Activated T-helper 2 cell treated with anti-CD3 and anti-CD28 coated beads, Interferon-gamma antibody, Interleukin-2, Interleukin-4, amounts not matched to agents 10 μg/mL and 5 μg/mL and 100 μg/mL, durations not matched to agents 14 hours and 24 hours and 36 hours (primary cell): ENCODE measurements around the gene MAGED2. TPM values are rescaled to one million over a fixed set of nuclear protein-coding genes. Genes with fewer than 3 reads are reported as not detected.
"Not testable (repeated sequence)": the region's sequence is repeated elsewhere in the genome, so short reads cannot be mapped to it uniquely, and the experiment has no call there.

Source experiments
- DNase-seq: peaks from one replicate; pipeline ENCODE4 v3.0.0; 2021; ENCODE audit warnings: low spot score
- H3K27ac Mint-ChIP-seq: one replicate; pipeline ENCODE4 v1.8.0; 2021; ENCODE audit warnings: mixed read lengths
- H3K27me3 Mint-ChIP-seq: one replicate; pipeline ENCODE4 v1.8.0; 2021; ENCODE audit warnings: low read depth, mixed read lengths
- H3K36me3 Mint-ChIP-seq: one replicate; pipeline ENCODE4 v1.8.0; 2021; ENCODE audit warnings: low read depth, mixed read lengths
- H3K4me1 Mint-ChIP-seq: one replicate; pipeline ENCODE4 v1.8.0; 2021; ENCODE audit warnings: low read depth, mixed read lengths
- H3K4me3 Mint-ChIP-seq: one replicate; pipeline ENCODE4 v1.8.0; 2021; ENCODE audit warnings: low read depth, mild to moderate bottlenecking, moderate library complexity, mixed read lengths
- H3K9me3 Mint-ChIP-seq: one replicate; pipeline ENCODE4 v1.8.0; 2021; ENCODE audit warnings: mixed read lengths
- intact Hi-C: fragments of 100-400 bp; cut with micrococcal nuclease; formaldehyde crosslinking; loops from one replicate; pipeline ENCODE4 v1.15.1; 2023
- total RNA-seq: library from RNA; stranded (reverse); gene quantifications from 2 replicates; pipeline ENCODE4 v1.2.3, GENCODE V29; 2022

Gene MAGED2
- 35.5 and 36.3 TPM in 2 replicates for total RNA-seq

- Mint-ChIP-seq H3K27me3 (peaks cover 17% of the 10 kb centered on the region), H3K36me3 (peaks cover 4% of the 10 kb centered on the region), H3K4me1 (peaks cover 8% of the 10 kb centered on the region), H3K4me3 (peak within 1 kb of the TSS; percentile 89), H3K9me3 (no peaks in the 10 kb centered on the region), H3K27ac (peak within 1 kb of the TSS; percentile 84)
- intact Hi-C loops, result loop anchor here (1.0 to 10.0 kb wide), 6 partner anchors 168 to 1383 kb away; partner anchors contain the start of genes FAM120C, PHF8, RIBC1 and SMC1A
- no peak for DNase-seq
Measured at GRCh38 chrX:54807524-54808108, at the start of gene MAGED2. Gene MAGED2, plus strand, starts transcription at chrX:54807745. Its CDS starts 1,587 bp downstream, at chrX:54809332.

GRCh38 chrX:54758114-54759055 is 49.2 kb upstream of the MAGED2 start:
- Mint-ChIP-seq H3K4me1 (no peaks in the 10 kb centered on the region), H3K4me3 (no peak overlapping the region)
- intact Hi-C loops, result no loop called here

GRCh38 chrX:54774391-54775094 is 33.0 kb upstream of the MAGED2 start:
- H3K27me3 Mint-ChIP-seq, H3K9me3 Mint-ChIP-seq, DNase-seq, intact Hi-C loops, H3K4me3 Mint-ChIP-seq, H3K27ac Mint-ChIP-seq, H3K4me1 Mint-ChIP-seq, H3K36me3 Mint-ChIP-seq: not testable (repeated sequence)

More at GRCh38 chrX:54758114-54759055, 49.2 kb upstream of the MAGED2 start:
- Mint-ChIP-seq H3K9me3 (no peaks in the 10 kb centered on the region), H3K27me3 (peaks cover 2% of the 10 kb centered on the region), H3K27ac (no peak overlapping the region), H3K36me3 (no peaks in the 10 kb centered on the region)
- DNase-seq, result no peak

- no peak overlapping the region for H3K27ac Mint-ChIP-seq
- H3K9me3 Mint-ChIP-seq, result no peaks in the 10 kb centered on the region
- H3K27me3 Mint-ChIP-seq, result no peaks in the 10 kb centered on the region
- H3K4me3 Mint-ChIP-seq, result no peak overlapping the region
- DNase-seq, result no peak
- H3K4me1 Mint-ChIP-seq, result peaks cover 6% of the 10 kb centered on the region
- intact Hi-C loops, result no loop called here
- H3K36me3 Mint-ChIP-seq, result no peaks in the 10 kb centered on the region
Measured at GRCh38 chrX:54776061-54776460, 31.5 kb upstream of the MAGED2 start.

- intact Hi-C loops, result no loop called here
- H3K9me3 Mint-ChIP-seq, result no peaks in the 10 kb centered on the region
- H3K27ac Mint-ChIP-seq, result no peak overlapping the region
- peaks cover 4% of the 10 kb centered on the region for H3K27me3 Mint-ChIP-seq
- no peaks in the 10 kb centered on the region for H3K36me3 Mint-ChIP-seq
- DNase-seq, result no peak
- H3K4me3 Mint-ChIP-seq, result no peak overlapping the region
- H3K4me1 Mint-ChIP-seq, result peaks cover 6% of the 10 kb centered on the region
Measured at GRCh38 chrX:54776987-54777672, 30.4 kb upstream of the MAGED2 start.

GRCh38 chrX:54785901-54786300 is 21.6 kb upstream of the MAGED2 start:
- H3K9me3 Mint-ChIP-seq, result no peaks in the 10 kb centered on the region
- no peak overlapping the region for H3K27ac Mint-ChIP-seq
- H3K4me1 Mint-ChIP-seq, result no peaks in the 10 kb centered on the region
- no peaks in the 10 kb centered on the region for H3K36me3 Mint-ChIP-seq
- DNase-seq, result no peak
- intact Hi-C loops, result loop anchor here (5.0 kb wide), 1 partner anchor 144 kb away; no protein-coding TSS in a partner anchor
- no peak overlapping the region for H3K4me3 Mint-ChIP-seq
- peaks cover 6% of the 10 kb centered on the region for H3K27me3 Mint-ChIP-seq

GRCh38 chrX:54786967-54787366 is 20.6 kb upstream of the MAGED2 start:
- no peaks in the 10 kb centered on the region for H3K4me1 Mint-ChIP-seq
- DNase-seq, result no peak
- H3K36me3 Mint-ChIP-seq, result no peaks in the 10 kb centered on the region
- no peak overlapping the region for H3K4me3 Mint-ChIP-seq
- H3K27ac Mint-ChIP-seq, result no peak overlapping the region
- H3K9me3 Mint-ChIP-seq, result no peaks in the 10 kb centered on the region
- intact Hi-C loops, result loop anchor here (5.0 kb wide), 1 partner anchor 145 kb away; no protein-coding TSS in a partner anchor
- peaks cover 2% of the 10 kb centered on the region for H3K27me3 Mint-ChIP-seq

- H3K4me3 Mint-ChIP-seq, result no peak overlapping the region
- no peaks in the 10 kb centered on the region for H3K36me3 Mint-ChIP-seq
- no peaks in the 10 kb centered on the region for H3K4me1 Mint-ChIP-seq
- DNase-seq, result no peak
- intact Hi-C loops, result loop anchor here (5.0 kb wide), 1 partner anchor 146 kb away; no protein-coding TSS in a partner anchor
- H3K9me3 Mint-ChIP-seq, result no peaks in the 10 kb centered on the region
- peaks cover 2% of the 10 kb centered on the region for H3K27me3 Mint-ChIP-seq
- H3K27ac Mint-ChIP-seq, result no peak overlapping the region
Measured at GRCh38 chrX:54788446-54788845, 19.1 kb upstream of the MAGED2 start.

- H3K36me3 Mint-ChIP-seq, H3K27ac Mint-ChIP-seq, H3K27me3 Mint-ChIP-seq, H3K4me3 Mint-ChIP-seq, DNase-seq, H3K9me3 Mint-ChIP-seq, H3K4me1 Mint-ChIP-seq: not testable (repeated sequence)
- intact Hi-C loops, result loop anchor here (5.0 kb wide), 1 partner anchor 147 kb away; no protein-coding TSS in a partner anchor
Measured at GRCh38 chrX:54789405-54789804, 18.1 kb upstream of the MAGED2 start.

GRCh38 chrX:54794028-54794427 is 13.5 kb upstream of the MAGED2 start:
- H3K27me3 Mint-ChIP-seq, result no peaks in the 10 kb centered on the region
- H3K4me1 Mint-ChIP-seq, result no peaks in the 10 kb centered on the region
- H3K9me3 Mint-ChIP-seq, result no peaks in the 10 kb centered on the region
- H3K4me3 Mint-ChIP-seq, result no peak overlapping the region
- no peaks in the 10 kb centered on the region for H3K36me3 Mint-ChIP-seq
- intact Hi-C loops, result no loop called here
- no peak for DNase-seq
- no peak overlapping the region for H3K27ac Mint-ChIP-seq

- Mint-ChIP-seq H3K4me1 (no peaks in the 10 kb centered on the region), H3K4me3 (no peak overlapping the region), H3K27me3 (no peaks in the 10 kb centered on the region), H3K27ac (no peak overlapping the region), H3K9me3 (no peaks in the 10 kb centered on the region), H3K36me3 (no peaks in the 10 kb centered on the region)
- intact Hi-C loops, result no loop called here
- DNase-seq, result no peak
Measured at GRCh38 chrX:54794795-54795194, 12.8 kb upstream of the MAGED2 start.

- no peaks in the 10 kb centered on the region for H3K9me3 Mint-ChIP-seq
- intact Hi-C loops, result no loop called here
- H3K36me3 Mint-ChIP-seq, result no peaks in the 10 kb centered on the region
- no peak within 1 kb of the TSS for H3K27ac Mint-ChIP-seq
- H3K4me3 Mint-ChIP-seq, result no peak within 1 kb of the TSS
- no peak for DNase-seq
- H3K27me3 Mint-ChIP-seq, result peaks cover 2% of the 10 kb centered on the region
- H3K4me1 Mint-ChIP-seq, result no peaks in the 10 kb centered on the region
Measured at GRCh38 chrX:54798137-54798536, 9.4 kb upstream of the MAGED2 start, which contains the start of gene ITIH6. Gene ITIH6, minus strand, starts transcription at chrX:54798255. Its CDS starts 45 bp downstream, at chrX:54798210.
